HK-2 (cell line): ENCODE data around the gene BBOX1.
"Not testable (repeated sequence)": the region's sequence is repeated elsewhere in the genome, so short reads cannot be mapped to it uniquely, and the experiment has no call there.

ENCODE experiments used
- DNase-seq: peaks from one replicate; pipeline ENCODE4 v3.0.0-alpha.2; 2018; ENCODE audit not compliant: unreplicated experiment

Gene BBOX1

DNA sequence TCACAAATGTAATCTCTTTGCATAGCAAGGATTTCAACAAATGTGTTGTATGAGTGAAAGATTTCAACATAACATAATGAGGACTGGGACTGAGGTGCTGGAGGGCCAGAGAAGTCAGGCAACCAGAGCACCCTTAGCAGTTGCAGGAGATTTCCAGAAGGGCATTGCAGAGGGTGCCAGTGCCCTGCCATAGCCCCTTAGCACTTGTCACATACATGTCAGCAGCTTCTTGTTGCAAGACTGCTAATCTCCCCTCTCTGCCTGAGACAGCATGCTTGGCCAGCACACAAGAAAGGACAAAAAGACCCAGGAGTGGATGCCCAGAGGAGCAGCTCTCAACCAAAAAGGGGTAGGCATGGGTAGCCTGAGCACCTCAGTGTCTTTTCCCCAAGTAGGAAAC, 43.2 kb downstream of the BBOX1 start:
- no peak for DNase-seq

DNA sequence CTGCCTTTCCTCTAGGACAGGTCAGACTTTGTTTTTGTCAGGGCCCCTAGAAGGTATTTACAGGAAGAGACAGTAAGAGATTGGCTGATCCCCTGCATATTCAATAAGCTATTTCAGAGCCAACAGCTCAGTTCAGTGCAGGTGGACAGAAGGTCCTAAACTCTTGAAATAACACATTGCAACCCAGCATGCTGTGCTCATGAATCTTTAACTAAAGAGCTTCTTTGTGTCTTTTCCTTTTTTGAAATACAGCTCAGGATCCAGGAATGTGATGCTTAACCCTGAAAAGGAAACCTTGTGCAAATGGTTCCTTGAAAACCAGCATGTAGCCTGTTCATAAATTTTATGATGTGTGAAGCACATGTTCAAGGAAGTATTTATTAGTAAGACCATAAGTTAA, 43.9 kb downstream of the BBOX1 start:
- DNase-seq, result no peak

DNA sequence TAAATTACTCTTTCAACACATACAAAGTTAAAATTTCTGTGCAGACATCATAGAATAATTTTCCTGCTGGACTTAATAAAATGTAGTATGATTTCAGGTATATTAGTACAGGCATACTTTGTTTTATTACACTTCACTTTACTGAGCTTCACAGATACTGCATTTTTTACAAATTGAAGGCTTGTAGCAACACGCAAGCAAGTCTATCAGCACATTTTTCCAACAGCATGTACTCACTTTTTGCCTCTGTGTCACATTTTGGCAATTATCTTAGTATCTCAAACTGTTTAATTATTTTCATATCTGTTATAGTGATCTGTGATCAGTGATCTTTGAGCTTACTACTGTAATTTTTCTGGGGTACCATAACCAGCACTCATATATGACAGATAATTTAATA, 44.5 kb downstream of the BBOX1 start:
- no peak for DNase-seq

- DNase-seq, result no peak
These were observed 45.0 kb downstream of the BBOX1 start for GRCh38 chr11:27085605-27086004.

DNA sequence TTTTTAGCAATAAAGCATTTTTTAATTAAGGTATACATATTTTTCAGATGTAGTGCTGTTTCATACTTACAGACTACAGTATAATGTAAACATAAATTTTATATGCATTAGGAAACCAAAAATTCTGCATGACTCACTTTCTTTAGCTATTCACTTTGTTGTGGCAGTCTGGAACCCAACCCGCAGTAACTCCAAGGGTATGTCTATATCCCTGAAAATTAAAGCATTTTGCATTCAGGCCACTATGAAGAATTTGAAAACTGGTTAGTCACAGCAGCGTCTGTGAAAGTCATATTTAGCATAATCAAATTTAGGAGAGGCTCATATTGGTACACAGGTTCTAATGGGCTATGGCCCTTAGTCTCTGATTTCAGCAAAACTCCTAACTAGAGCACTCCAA, 46.8 kb downstream of the BBOX1 start:
- no peak for DNase-seq

DNA sequence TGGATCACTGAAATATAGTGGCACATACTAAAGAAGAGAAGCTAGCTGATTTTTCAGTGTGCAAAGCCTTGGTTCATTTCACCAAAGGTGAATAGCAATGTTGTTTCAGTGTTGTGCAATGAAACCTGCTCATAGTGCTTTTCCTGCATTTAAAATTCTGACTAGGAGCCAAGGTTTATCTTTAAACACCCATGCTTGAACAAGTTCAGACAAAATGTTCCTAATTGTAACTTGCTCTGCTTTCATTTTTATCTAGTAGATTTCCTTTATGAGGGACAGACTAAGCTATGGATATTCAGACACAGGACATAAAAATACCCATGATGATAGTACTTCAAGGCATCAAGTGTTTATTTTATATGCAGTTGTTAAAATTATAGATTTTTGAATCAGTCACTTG, 47.7 kb downstream of the BBOX1 start:
- DNase-seq, result no peak

GRCh38 chr11:27089746-27090145, 49.1 kb downstream of the BBOX1 start:
- no peak for DNase-seq

- not testable (repeated sequence) for DNase-seq
These were observed 49.8 kb downstream of the BBOX1 start for GRCh38 chr11:27090357-27090948.

DNA sequence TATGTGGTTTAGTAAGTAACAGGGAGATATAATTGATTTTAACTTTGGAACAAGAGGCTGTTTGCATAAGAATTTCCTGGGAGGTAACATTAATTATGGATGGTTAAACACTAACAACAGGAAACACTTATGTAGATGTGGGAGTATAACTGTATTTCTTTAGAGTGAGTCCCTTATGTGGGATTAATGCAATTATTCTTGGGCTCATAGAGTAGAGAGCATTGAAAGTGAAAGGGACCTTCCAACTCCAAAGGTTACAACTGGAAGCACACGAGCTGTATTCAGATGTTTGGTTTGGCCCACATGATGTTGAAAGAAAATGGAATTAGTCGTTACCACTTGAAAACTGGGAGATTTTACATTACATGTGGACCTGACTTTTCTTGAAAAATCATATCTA, 53.5 kb downstream of the BBOX1 start:
- no peak for DNase-seq

DNA sequence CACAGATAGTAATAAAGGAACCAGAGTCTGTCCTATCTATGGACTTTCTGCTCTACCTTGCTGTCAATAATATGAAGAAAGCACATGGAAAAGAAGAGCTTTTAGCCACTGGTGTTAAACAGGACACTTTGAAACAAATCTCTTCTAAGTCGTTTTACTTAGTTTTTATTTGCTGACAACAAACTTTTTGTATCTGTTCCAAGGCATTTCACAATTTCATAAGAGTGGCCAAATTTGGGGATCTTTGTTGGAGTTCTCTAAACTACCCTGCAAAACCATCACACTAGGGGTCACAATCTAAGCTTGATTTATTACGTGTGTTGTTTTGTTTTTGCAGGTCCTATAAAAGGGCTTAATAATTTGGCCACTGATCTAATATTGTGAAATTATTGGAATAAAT, 54.4 kb downstream of the BBOX1 start:
- DNase-seq, result no peak

DNA sequence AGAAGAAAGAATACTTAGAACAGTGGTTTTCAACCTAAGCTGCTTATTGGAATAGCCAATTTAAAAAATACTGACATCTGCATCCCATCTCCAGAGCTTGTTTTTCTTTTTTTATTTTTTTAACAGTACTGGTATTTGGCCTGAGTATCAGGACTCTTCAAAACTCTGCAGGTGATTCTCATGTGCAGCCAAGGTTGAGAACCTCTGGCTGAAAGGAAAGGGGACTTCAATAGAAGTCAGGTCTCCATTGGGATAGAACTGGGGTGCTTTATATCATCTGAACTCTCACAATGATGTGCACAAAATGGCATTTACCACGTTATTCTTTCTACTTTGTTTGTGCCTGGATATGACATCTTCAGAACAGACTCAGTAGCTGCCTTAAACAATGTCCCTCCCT, 55.3 kb downstream of the BBOX1 start:
- DNase-seq, result no peak

DNA sequence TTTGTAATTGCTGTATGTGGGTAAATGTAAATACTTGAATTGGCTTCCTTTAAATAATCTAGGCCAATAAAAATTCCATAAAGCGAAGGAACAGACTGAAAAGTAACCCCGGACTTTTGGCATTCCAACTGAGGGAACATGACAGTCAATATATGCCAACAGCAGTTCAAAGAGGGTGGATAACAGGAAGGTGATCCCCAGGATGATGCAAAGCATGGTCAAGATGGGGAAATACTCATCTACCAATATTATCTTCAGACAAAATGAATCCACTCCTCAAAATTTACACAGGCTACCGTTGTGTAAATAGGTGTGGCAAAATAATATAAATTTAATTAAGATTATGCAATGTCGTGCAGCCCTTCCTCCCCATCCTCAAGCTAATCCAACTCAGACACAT, 56.9 kb downstream of the BBOX1 start:
- DNase-seq, result no peak

DNA sequence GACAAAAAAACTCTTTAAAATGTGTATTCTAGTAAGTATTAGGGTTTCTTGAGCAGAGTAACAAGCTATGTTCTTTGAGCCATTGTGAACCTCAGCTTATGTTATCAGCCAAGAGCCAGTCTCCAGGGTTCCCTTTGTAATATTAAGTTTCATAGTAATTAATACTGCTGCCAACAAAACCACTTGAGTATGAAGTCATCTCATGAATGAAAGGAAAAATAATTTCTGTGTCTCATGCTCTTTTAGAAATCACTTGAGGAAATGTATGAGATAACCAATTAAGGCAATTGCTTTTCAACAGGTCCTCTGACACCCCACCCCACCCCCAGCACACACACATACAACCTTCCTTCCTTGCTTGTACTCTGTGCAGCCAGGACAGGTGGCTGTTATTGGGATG, 59.9 kb downstream of the BBOX1 start:
- DNase-seq, result no peak

GRCh38 chr11:27107548-27107947, 66.9 kb downstream of the BBOX1 start:
- no peak for DNase-seq

DNA sequence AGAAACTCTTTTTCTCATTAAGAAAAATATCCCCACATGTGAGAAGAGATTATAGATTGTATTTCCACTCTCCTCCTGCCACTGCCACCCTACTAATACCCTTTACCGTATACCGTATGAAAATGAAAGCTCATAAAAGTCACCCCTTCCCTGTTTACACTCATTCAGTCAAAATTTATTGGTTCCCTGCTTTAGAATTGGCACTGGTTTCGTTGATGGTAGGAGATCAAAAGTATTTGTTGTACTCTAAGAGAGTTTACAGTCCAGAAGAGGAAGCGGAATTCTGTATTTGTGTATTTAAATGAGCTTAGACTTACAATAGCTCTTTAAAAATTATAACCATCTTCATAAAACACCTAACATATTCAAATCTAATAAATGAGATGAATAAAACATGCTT, 68.2 kb downstream of the BBOX1 start:
- DNase-seq, result no peak

DNA sequence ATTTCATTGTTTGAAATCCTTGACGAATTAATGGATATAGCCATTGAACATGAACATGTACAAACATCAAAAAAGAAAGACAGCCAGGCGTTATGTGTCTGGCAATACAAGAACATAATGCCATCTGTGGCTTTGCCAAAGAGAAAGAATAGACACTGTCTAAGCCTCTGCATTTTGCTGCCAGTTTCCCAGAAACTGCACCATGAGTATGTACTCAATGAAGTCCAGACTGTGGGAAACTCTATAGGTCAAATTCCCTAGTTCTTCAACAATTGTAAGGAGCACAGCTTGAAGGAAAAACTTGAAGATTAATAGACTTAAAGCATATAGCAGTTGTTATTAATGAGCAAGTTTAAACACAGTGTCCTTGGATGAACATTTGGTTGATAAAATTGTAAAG, 71.3 kb downstream of the BBOX1 start:
- no peak for DNase-seq

GRCh38 chr11:27112946-27113345, 72.3 kb downstream of the BBOX1 start:
- DNase-seq, result no peak

DNA sequence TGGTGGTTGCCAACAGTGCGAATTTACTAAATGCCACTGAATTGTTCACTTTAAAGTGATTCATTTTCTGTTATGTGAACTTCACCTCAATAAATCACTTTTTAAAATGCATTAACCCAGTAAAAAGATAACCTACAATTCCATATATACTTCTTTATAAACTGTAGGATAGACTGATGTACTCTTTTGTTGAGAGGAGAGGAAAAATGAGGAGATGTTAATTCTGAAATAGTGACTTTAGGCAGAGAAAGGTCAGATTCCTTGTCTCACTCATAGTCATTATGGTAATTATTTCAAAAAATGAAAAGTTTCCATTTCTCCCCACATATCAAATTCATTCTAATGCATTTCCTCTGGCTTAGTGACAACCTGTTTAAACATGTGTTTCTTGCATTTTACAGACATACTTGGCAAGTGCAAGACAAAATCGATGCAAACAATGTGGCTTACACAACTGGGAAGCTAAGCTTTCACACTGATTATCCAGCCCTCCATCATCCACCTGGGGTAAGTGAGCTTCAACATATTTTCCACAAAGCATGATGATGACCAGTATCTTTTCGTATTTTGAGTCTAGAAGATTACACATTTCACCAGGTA, 74.5 kb downstream of the BBOX1 start:
- DNase-seq, result no peak

DNA sequence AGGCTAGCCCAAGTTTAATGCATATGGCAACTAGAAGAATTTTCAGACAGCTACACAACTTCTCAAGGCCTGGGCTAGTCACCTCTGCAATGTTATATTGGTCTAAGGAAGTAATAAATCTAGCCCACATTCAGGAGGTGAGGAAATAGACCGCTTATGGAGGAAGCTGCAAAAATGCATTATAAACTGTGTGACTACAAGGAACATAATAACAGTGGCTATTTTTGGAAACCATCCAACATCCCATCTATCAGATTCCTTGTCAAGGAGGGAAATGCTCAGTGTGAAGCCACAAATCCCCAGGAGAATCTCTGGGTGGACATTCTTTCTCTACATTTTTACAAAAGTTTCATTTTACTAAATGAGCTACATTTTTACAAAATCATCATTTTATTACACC, 76.1 kb downstream of the BBOX1 start:
- no peak for DNase-seq

- no peak for DNase-seq
These were observed 77.8 kb downstream of the BBOX1 start for GRCh38 chr11:27118371-27118770.

- DNase-seq, result no peak
These were observed 78.3 kb downstream of the BBOX1 start for GRCh38 chr11:27118949-27119348.

GRCh38 chr11:27119396-27119795, 78.8 kb downstream of the BBOX1 start:
- DNase-seq, result no peak

- no peak for DNase-seq
These were observed 79.6 kb downstream of the BBOX1 start for GRCh38 chr11:27120211-27120610.

DNA sequence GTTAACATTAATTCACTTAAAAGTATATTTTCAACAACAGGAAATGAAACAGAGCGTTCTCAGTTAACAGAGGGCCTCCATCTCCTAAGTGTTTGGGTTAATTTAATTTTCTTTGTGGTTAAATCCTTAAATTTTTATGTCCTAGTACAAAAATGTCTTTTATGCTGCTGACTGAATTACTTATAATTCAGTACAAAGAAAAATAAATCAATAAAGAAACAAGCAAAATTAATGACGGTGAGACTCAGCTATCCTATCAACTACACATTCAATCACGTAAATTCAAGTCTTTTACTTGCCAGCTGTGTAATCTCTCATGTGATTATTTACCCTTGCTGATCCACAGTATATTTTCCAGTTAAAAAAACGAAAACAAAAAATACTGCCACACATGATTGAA, 81.4 kb downstream of the BBOX1 start:
- no peak for DNase-seq
